SK-N-SH (cell line): ENCODE data around the gene ZC3H18. TPM values are rescaled to one million over a fixed set of nuclear protein-coding genes. Genes with fewer than 3 reads are reported as not detected.

ENCODE experiments used
- CTCF ChIA-PET: fragments of 300-600, 350-600 bp; formaldehyde crosslinking; extraction: SDS; loops from one replicate; lab custom pipeline; 2021; lab: Yijun Ruan, JAX
- POLR2A ChIA-PET: fragments of 350-600 bp; sonication (Branson Sonifier 250); formaldehyde crosslinking; extraction: SDS; loops from one replicate; lab custom pipeline; 2020; ENCODE audit warnings: antibody characterized with exemption, inconsistent platforms; lab: Yijun Ruan, JAX
- DNase-seq: peaks from one replicate; pipeline ENCODE4 v3.0.0; 2012
- H2AFZ ChIP-seq: fragments of 200-600 bp; sonication (generic); 2 replicates; pipeline ENCODE4 v1.8.1; 2016; ENCODE audit warnings: antibody characterized with exemption, mild to moderate bottlenecking, low read depth
- H3F3A ChIP-seq: fragments of 200-600 bp; sonication (generic); replicated peaks from 2 replicates; pipeline ENCODE3; 2016; ENCODE audit warnings: antibody characterized with exemption, mild to moderate bottlenecking; ENCODE audit not compliant: insufficient read depth
- H3K27ac ChIP-seq, 2 experiments: fragments of 200-500 bp in 1 of 2; fragments of 200-600 bp in 1 of 2; sonication (Bioruptor generic) in 1 of 2; sonication (generic), shearing (Covaris generic) in 1 of 2; 2 replicates each; pipeline versions ENCODE4 v1.5.1 to v1.6.1; 2014 to 2016; ENCODE audit warnings: low read depth in 2 of 2, inconsistent platforms in 1 of 2, low read length in 1 of 2, mild to moderate bottlenecking in 1 of 2, mixed read lengths in 1 of 2
- H3K27me3 ChIP-seq: fragments of 200-600 bp; sonication (generic), shearing (Covaris generic); 2 replicates; pipeline ENCODE4 v1.6.1; 2016; ENCODE audit warnings: mixed run types; ENCODE audit not compliant: insufficient read depth
- H3K36me3 ChIP-seq, 2 experiments: fragments of 200-500 bp in 1 of 2; fragments of 200-600 bp in 1 of 2; sonication (Bioruptor generic) in 1 of 2; sonication (generic) in 1 of 2; replicated peaks in 1 of 2; 2 replicates each; pipeline versions ENCODE3 to v1.5.1; 2014 to 2016; ENCODE audit warnings: low read length in 1 of 2, mild to moderate bottlenecking in 1 of 2; ENCODE audit not compliant: insufficient read depth in 2 of 2, control insufficient read depth in 1 of 2
- H3K4me1 ChIP-seq, 2 experiments: fragments of 200-500 bp in 1 of 2; fragments of 200-600 bp in 1 of 2; sonication (Bioruptor generic) in 1 of 2; sonication (generic), shearing (Covaris generic) in 1 of 2; 2 replicates each; pipeline versions ENCODE4 v1.5.1 to v1.6.1; 2014 to 2016; ENCODE audit warnings: low read depth in 1 of 2, low read length in 1 of 2, mixed run types in 1 of 2; ENCODE audit not compliant: insufficient read depth in 2 of 2, control insufficient read depth in 1 of 2
- H3K4me2 ChIP-seq: fragments of 200-600 bp; sonication (generic), shearing (Covaris generic); 2 replicates; pipeline ENCODE4 v1.6.1; 2017; ENCODE audit warnings: mixed run types
- H3K4me3 ChIP-seq, 2 experiments: fragments of 200-500 bp in 1 of 2; fragments of 200-600 bp in 1 of 2; sonication (Bioruptor generic) in 1 of 2; sonication (generic), shearing (Covaris generic) in 1 of 2; 2 replicates each; pipeline versions ENCODE4 v1.5.1 to v1.8.1; 2014 to 2016; ENCODE audit warnings: low read depth in 2 of 2, inconsistent platforms in 1 of 2, low read length in 1 of 2, mild to moderate bottlenecking in 1 of 2, mixed read lengths in 1 of 2, moderate library complexity in 1 of 2
- H3K79me2 ChIP-seq: fragments of 200-600 bp; sonication (generic); 2 replicates; pipeline ENCODE4 v1.8.1; 2017; ENCODE audit warnings: mild to moderate bottlenecking; ENCODE audit not compliant: insufficient read depth
- H3K9ac ChIP-seq: fragments of 200-600 bp; sonication (generic); 2 replicates; pipeline ENCODE4 v1.6.1; 2017; ENCODE audit warnings: mixed run types
- H3K9me2 ChIP-seq: fragments of 200-600 bp; sonication (generic); 2 replicates; pipeline ENCODE4 v1.6.1; 2017; ENCODE audit warnings: mixed run types
- H3K9me3 ChIP-seq: fragments of 200-600 bp; sonication (generic); 2 replicates; pipeline ENCODE4 v1.6.1; 2017; ENCODE audit warnings: mixed run types, mild to moderate bottlenecking, moderate library complexity
- H4K20me1 ChIP-seq: fragments of 200-600 bp; sonication (generic); 2 replicates; pipeline ENCODE4 v1.6.1; 2017; ENCODE audit warnings: mild to moderate bottlenecking, mixed run types; ENCODE audit not compliant: insufficient read depth
- CHD2 ChIP-seq: fragments of 150-350 bp; IDR thresholded peaks from 2 replicates; pipeline ENCODE4 v1.6.1; 2018; ENCODE audit warnings: low read length; ENCODE audit not compliant: partially characterized antibody
- ELF1 ChIP-seq: IDR thresholded peaks from 2 replicates; pipeline ENCODE4 v1.4.0; 2012
- GABPA ChIP-seq: IDR thresholded peaks from 2 replicates; pipeline ENCODE4 v1.4.0; 2012; ENCODE audit warnings: low read depth, mild to moderate bottlenecking
- GATA2 ChIP-seq: sonication (generic); formaldehyde crosslinking; IDR thresholded peaks from 2 replicates; pipeline ENCODE4 v1.5.0; 2020; ENCODE audit warnings: mild to moderate bottlenecking, missing genetic modification reagents
- IRF3 ChIP-seq: fragments of 150-350 bp; IDR thresholded peaks from 2 replicates; pipeline ENCODE4 v1.6.1; 2016; ENCODE audit warnings: mild to moderate bottlenecking, low read depth, low read length
- JUND ChIP-seq: IDR thresholded peaks from 2 replicates; pipeline ENCODE4 v1.4.0; 2012
- NRF1 ChIP-seq: IDR thresholded peaks from 2 replicates; pipeline ENCODE4 v1.6.1; 2012; ENCODE audit warnings: low read depth, mild to moderate bottlenecking, low read length
- PBX3 ChIP-seq: IDR thresholded peaks from 2 replicates; pipeline ENCODE4; 2012
- POLR2AphosphoS5 ChIP-seq: IDR thresholded peaks from 2 replicates; pipeline ENCODE4 v1.6.1; 2012; ENCODE audit warnings: low read depth, low read length
- RCOR1 ChIP-seq: fragments of 150-350 bp; IDR thresholded peaks from 2 replicates; pipeline ENCODE4 v1.6.1; 2017; ENCODE audit warnings: antibody characterized with exemption, low read length
- RXRA ChIP-seq: IDR thresholded peaks from 2 replicates; pipeline ENCODE4 v1.4.0; 2012; ENCODE audit warnings: low read depth, mild to moderate bottlenecking, borderline replicate concordance
- SMC3 ChIP-seq: IDR thresholded peaks from 2 replicates; pipeline ENCODE4 v1.6.1; 2012; ENCODE audit warnings: low read depth, low read length, improper control_type of control experiment
- WGBS: methylation state at CpG from one replicate; pipeline ENCODE4 v1.1.6; 2017; ENCODE audit warnings: low lambda C conversion rate; 5-methylcytosine and 5-hydroxymethylcytosine counted together
- polyA plus RNA-seq, 3 experiments: library from polyadenylated mRNA; depleted of rRNA; stranded (reverse); fragments of >200 nt; gene quantifications; 2 replicates each; pipeline ENCODE4 v1.2.3, GENCODE V29; 2012
- TF ChIP-seq, protein P1 (sequence below): IDR thresholded peaks from 2 replicates; pipeline ENCODE4 v1.4.0; 2012; ENCODE audit warnings: low read depth, borderline replicate concordance

Gene ZC3H18
- polyA plus RNA-seq, 1 of the 3 experiments (the other 2 are of a cell fraction), result 32.7 TPM

GRCh38 chr16:88548985-88549384 lies 21.2 kb upstream of the ZC3H18 start:
- TF ChIP-seq ELF1 (no peak), PBX3 (no peak), RCOR1 (no peak), IRF3 (no peak), CHD2 (no peak), SMC3 (no peak), NRF1 (no peak), GABPA (no peak), JUND (no peak)
- Histone ChIP-seq H3F3A (no peaks in the 10 kb centered on the region), H3K9ac (no peak overlapping the region), H3K4me1 (peaks cover 0 to 3% of the 10 kb centered on the region in 2 experiments; a peak in 1 of 4 replicates), H3K4me2 (no peak overlapping the region), H3K79me2 (no peaks in the 10 kb centered on the region), H3K9me2 (no peaks in the 10 kb centered on the region), H3K4me3 (no peak overlapping the region), H3K27me3 (peaks cover 31% of the 10 kb centered on the region), H3K9me3 (no peaks in the 10 kb centered on the region), H4K20me1 (no peaks in the 10 kb centered on the region), H2AFZ (no peak overlapping the region), H3K36me3 (no peaks in the 10 kb centered on the region), H3K27ac (no peak overlapping the region)
- peak; percentile 7 for DNase-seq
- 81% methylated on average over 9 of the region's 13 CpGs for WGBS
- ChIA-PET POLR2A (no interaction called here), CTCF (interaction anchor here (1.7 to 2.7 kb wide), 2 partner anchors 10 to 13 kb away, joined by 4 to 10 read pairs; no protein-coding TSS in a partner anchor)

- 78% methylated on average over 9 of the region's 12 CpGs for WGBS
- TF ChIP-seq GATA2 (no peak), GABPA (no peak), RXRA (no peak), POLR2AphosphoS5 (no peak), ELF1 (no peak), JUND (no peak), RCOR1 (no peak)
- TF ChIP-seq, protein P1, sequence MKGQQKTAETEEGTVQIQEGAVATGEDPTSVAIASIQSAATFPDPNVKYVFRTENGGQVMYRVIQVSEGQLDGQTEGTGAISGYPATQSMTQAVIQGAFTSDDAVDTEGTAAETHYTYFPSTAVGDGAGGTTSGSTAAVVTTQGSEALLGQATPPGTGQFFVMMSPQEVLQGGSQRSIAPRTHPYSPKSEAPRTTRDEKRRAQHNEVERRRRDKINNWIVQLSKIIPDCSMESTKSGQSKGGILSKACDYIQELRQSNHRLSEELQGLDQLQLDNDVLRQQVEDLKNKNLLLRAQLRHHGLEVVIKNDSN, result no peak
- no peaks in the 10 kb centered on the region for H3F3A ChIP-seq
- H3K9ac ChIP-seq, result no peak overlapping the region
- H2AFZ ChIP-seq, result no peak overlapping the region
- no peaks in the 10 kb centered on the region for H3K9me2 ChIP-seq
- no peak overlapping the region for H3K4me3 ChIP-seq
- H3K4me2 ChIP-seq, result no peak overlapping the region
- POLR2A ChIA-PET, result no interaction called here
- H3K27ac ChIP-seq, result no peak overlapping the region
- H3K27me3 ChIP-seq, result peaks cover 31% of the 10 kb centered on the region
- H3K9me3 ChIP-seq, result no peaks in the 10 kb centered on the region
- H4K20me1 ChIP-seq, result no peaks in the 10 kb centered on the region
- CTCF ChIA-PET, result interaction anchor here (1.3 to 2.7 kb wide), 3 partner anchors 9 to 13 kb away, joined by 4 to 10 read pairs (median 4); no protein-coding TSS in a partner anchor
- H3K36me3 ChIP-seq, result no peaks in the 10 kb centered on the region
- peaks cover 0 to 3% of the 10 kb centered on the region in 2 experiments; a peak in 1 of 4 replicates for H3K4me1 ChIP-seq
- peak; percentile 16 for DNase-seq
- H3K79me2 ChIP-seq, result no peaks in the 10 kb centered on the region
Measured at GRCh38 chr16:88549671-88550245, 20.4 kb upstream of the ZC3H18 start.
